GM21381 (cell line): ENCODE measurements around the gene ZNF823.
"Not testable (repeated sequence)": the region's sequence is repeated elsewhere in the genome, so short reads cannot be mapped to it uniquely, and the experiment has no call there.

Experiments used
- ATAC-seq: cut with Tn5 transposase; IDR thresholded peaks from one replicate; pipeline ENCODE4 v1.9.1; 2021; ENCODE audit warnings: mild to moderate bottlenecking, moderate library complexity; ENCODE audit not compliant: unreplicated experiment

Gene ZNF823

DNA sequence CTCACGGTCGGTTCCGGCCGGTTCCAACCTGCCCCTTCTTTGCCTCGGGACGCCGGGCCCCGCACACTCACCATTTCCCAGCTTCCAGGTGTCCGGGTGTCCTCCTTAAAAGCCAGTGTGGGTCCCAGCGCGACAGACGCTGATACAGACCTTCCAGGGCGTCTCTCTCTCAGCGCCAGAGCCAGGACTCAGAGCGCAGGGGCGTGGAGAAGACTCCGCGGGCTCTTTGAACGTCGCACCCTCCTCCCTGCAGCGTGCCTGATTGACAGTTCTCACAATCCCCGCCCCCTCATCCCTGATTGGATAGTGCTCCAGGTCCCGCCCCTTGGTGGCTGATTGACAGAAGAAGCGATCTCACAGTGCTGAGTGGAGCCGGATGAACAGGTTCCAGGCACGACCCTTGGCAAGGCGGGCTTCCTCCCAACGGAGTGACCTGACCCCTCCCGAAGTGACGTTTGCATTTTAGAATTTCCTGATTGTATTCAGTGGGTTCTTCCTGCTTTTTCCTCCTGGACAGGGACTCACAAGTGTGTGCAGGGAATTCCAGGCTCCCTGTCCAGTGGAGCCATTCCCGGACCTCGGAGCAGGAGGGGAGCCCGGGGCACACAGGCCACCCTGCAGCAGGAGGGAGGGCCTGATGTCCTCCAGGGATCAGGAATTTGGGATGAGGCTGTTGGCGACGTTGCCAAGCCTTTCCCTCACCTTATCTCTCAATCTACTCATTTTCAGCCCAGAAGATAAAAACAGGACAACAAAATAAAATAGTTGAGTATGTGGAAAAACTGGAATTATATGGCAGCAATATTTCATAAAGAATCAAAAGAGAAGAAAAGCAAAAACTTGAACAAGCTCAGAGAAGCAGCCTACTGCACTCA is at the start of gene ZNF823:
Gene ZNF823 (minus strand): TSS at position 201 of the 875 bp plus-strand sequence. CDS start 127 bp downstream, at position 74.
- peak; percentile 92 for ATAC-seq

DNA sequence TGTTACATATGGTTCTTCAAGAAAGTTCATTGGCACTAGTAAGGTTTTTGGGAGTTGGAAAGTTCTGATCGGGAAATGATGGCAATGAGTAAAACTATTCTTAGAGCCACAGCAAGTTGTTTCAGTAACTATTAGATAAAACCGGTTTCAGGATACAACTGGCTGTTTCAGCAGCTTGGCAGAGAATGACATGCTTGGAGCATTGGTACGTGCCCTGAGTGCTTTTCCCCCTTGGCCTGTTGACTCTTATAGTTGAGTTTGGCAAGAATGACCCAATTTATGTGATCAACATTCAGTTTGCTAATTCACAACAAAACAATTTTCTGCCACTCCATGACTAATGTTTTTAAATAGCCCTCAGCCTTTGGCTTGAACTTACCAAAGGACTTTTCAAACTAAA is 48.8 kb upstream of the ZNF823 start:
- no peak for ATAC-seq

DNA sequence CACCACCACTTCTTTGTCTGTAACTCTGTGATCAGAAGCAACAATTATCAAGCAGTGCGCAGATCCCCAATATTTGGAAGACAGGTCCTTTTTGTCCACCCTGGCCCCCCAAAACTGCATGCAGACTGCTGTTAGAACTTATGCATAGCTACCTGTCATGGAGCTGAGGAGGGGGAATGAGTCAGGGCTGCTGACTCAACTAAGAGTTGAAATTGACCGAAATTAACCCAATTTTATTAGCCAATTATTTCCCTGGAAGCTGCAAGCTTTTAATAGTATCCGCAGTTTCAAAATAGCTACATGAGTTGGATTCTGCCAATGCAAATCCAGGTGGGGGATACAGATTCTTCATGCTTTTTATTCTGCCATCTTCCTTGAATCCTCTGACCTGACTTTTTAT is 45.6 kb upstream of the ZNF823 start:
- ATAC-seq: no peak

DNA sequence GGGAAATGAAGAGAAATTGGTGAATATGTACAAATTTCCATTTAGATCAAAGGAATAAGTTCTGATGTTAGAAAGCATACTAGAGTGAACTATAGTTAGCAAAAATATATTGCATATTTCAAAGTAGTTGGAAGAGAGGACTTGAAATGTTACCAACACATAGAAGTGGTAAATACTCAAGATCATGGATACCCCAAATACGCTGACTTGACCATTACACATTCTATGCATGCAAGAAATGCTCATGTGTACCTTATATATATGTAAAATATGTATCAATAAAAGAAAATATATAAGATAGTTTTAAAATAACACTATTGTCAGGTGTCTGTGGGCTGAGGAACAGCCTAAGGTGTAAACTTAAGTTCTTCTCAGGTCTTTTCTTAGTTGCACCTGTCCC is 45.0 kb upstream of the ZNF823 start:
- no peak for ATAC-seq

DNA sequence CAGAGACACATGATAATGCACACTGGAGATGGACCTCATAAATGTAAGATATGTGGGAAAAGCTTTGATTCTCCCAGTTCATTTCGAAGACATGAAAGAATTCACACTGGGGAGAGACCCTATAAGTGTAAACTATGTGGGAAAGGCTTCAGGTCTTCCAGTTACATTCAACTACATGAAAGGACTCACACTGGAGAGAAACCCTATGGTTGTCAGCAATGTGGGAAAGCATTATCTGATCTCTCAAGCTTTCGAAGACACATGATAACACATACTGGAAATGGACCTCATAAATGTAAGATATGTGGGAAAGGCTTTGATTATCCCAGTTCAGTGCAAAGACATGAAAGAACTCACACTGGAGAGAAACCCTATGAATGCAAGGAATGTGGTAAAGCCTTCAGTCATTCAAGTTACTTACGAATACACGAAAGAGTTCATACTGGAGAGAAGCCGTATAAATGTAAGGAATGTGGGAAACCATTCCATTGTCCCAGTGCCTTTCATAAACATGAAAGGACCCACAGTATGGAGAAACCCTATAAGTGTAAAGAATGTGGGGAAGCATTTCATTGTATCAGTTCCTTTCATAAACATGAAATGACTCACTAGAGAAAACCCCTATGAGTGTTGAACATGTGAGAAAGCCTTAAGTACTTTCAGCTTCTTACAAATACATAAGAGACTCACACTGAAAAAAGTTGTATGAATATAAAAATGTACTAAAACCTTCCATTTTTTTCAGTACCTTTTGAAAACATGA is 42.7 kb upstream of the ZNF823 start:
- no peak for ATAC-seq

DNA sequence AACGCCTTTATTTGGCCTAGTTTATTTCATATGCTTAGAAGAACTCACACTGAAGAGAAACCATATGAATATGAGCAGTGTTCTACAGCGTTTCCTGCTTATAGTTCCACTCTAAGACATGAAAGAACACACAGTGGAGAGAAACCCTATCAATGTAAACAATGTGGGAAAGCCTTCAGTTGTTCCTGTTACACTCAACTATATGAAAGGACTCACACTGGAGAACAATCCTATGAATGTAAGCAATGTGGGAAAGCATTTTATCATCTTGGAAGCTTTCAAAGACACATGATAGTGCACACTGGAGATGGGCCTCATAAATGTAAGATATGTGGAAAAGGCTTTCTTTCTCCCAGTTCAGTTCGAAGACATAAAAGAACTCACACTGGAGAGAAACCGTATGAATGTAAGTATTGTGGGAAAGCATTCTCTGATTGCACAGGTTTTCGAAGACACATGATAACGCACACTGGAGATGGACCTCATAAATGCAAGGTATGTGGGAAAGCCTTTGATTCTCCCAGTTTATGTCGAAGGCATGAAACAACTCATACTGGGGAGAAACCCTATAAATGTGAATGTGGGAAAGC is 41.8 kb upstream of the ZNF823 start:
- ATAC-seq: no peak

DNA sequence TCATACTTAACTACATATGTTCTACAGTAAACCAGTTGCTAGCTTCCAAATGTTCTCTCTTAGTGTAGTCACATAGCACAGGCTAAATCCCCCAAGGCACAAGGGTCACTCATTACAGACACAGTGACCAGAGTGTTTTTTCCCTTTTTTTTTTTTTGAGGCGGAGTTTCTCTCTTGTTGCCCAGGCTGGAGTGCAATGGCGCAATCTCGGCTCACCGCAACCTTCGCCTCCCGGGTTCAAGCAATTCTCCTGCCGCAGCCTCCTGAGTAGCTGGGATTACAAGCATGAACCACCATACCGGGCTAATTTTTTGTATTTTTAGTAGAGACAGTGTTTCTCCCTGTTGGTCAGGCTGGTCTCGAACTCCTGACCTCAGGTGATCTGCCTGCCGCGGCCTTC is 37.9 kb upstream of the ZNF823 start:
- ATAC-seq: not testable (repeated sequence)

DNA sequence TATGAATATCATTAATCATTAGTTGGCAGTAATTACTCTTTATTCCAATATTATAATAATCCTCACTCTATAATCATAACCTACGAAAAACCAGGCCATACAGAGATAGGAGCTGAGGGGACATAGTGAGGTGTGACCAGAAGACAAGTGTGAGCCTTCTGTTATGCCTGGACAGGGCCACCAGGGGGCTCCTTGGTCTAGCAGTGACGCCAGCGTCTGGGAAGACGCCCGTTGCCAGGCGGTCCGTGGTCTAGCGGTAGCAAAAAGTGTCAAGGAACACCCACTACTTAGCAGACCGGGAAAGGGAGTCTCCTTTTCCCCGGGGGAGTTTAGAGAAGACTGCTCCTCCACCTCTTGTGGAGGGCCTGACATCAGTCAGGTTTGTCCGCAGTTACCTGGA is 32.8 kb upstream of the ZNF823 start:
- not testable (repeated sequence) for ATAC-seq

DNA sequence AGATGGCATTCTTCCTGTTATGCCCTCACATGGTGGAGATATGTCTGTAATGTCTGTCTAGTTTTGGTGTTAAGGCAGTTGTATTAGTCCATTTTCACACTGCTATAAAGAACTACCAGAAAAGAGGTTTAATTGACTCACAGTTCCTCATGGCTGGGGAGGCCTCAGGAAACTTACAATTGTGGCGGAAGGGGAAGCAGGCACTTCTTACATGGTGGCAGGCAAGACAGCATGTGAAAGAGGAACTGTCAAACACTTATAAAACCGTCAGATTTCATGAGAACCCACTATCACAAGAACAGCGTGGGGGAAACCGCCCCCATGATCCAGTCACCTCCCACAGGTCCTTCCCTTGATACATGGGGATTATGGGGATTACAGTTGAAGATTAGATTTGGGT is 31.2 kb upstream of the ZNF823 start:
- no peak for ATAC-seq

DNA sequence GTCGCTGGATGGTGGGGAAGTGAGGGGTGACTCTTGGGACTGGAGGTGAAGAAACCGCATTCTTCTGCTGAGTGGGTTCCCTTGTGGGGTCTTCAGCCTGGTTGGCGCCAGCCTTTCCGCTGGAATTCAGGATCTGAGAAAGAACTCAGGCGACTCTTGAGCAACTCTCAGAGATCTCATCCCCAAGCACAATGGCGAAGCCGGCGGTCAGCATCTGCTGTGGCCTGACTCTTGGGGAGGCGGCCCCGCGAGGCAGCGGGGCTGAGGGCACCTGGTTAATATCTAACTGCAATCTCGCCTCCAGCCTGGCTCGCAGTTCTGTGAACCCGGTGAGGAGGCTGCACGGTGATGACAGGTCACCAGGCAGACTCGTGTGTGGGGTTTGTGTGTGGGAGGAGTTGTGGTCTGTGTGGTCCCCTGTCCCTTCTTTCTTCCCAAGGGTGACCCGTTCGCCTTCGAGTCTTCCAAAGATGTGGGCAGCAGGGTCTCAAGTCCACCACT is 28.9 kb upstream of the ZNF823 start:
- ATAC-seq: peak; percentile 38

DNA sequence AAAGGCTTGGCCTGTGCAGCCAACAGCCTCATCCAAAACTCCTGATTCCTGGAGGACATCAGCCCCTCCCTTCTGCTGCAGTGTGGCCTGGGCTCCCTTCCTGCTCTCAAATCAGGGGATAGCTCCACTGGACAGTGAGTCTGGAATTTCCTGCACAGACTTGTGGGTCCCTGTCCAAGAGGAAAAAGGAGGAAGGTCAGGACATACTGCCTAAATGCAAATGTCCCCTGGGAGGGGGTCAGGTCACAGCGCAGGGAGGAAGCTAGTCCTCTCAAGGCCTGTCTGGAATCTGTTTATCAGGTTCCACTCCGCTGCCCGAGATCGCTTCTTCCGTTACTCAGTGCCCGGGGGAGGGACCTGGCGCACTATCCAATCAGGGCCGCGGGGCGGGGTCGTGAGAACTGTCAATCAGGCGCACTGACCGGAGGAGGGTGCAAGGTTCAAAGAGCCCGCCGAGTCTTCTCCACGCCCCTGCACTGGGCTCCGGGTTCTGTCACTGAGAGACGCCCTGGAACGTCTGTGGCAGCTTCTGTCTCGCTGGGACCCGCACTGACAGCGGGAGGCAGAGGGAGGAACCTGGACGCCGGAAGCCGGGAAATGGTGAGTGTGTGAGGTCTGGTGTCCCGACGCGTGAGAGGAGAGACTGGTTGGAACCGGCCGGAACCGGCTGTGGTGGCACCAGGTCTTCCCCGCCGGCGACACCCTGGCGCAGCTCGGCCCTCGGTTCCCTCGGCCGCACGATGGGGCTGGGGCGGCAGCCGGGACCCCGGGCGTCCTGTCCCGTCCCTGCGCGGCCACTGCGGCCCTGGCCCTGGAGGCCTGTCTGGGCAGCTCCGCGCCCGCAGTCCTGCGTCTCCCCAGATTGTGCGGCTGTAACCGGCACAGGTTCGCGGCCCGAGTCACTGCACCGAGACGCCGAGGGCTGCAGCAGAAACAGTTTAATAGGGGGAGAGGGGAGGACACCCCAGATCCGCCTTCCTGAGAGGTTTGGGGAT is 28.1 kb upstream of the ZNF823 start, which contains the start of gene ZNF441:
Gene ZNF441 (plus strand): TSS at position 404 of the 995 bp plus-strand sequence. CDS start 194 bp downstream, at position 598.
- peak; percentile 83 for ATAC-seq

DNA sequence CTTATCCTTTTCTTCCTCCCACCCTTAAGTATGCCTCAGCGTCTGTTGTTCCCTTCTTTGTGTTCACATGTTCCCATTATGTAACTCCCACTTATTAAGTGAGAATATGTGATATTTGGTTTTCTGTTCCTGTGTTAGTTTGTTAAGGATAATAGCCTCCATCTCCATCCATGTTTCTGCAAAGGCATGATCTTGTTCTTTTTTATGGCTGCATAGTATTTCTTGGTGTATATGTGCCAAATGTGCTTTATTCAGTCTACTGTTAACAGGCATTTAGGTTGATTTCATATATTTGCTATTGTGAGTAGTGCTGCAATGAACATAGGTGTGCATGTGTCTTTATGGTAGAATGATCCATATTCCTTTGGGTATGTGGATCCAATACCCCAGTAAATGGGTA is 24.9 kb upstream of the ZNF823 start:
- no peak for ATAC-seq

DNA sequence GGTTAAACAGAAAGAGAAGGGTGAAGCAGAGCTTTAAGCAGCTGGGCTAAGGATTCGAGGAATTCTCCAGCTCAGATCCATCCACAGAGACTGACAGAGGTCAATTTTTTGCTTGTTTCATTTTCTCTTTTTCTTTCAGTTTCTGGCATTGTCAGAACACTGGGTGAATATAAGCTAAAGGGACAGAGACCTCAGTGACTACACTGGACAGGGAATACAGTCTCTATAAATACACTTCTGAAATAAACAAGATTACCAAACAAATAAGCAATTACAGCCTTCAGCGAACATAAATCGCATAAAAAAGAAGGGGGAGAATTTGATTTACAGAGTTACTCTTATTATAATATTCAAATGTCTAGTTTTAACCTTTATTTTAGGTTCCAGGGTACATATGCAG is 24.4 kb upstream of the ZNF823 start:
- ATAC-seq: no peak

DNA sequence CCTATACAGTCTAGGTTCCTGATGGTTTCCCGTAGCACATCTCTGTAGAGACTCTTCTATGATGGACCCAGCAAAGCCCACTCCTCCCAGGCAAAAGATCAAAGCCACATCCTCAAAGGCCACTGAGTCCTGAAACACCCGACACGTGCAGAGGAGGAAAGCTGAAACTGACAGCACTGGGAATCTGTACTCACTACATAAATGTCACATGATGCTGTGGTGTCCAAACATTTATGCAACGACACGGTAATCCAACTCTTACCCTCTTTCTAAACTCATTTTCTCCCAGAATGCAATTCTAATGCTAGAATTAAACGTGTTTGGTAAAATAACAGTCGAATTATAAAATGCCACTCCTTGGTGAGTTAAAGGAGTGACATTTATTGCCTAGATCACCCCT is 21.1 kb upstream of the ZNF823 start:
- no peak for ATAC-seq

DNA sequence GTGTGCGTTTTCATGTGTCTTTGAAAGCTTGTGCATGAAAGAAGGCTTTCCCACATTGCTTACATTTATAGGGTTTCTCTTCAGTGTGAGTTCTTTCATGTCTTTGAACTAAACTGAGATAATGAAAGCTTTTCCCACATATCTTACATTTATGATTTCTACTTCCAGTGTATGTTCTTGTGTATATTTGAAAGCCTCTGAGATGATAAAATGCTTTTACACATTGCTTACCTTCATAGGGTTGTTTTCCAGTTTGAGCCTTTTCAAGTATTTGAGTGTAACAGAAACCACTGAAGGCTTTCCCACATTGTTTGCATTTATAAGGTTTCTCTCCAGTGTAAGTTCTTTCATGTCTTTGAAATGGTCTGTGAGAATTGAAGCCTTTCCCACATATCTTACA is 18.2 kb upstream of the ZNF823 start:
- no peak for ATAC-seq

DNA sequence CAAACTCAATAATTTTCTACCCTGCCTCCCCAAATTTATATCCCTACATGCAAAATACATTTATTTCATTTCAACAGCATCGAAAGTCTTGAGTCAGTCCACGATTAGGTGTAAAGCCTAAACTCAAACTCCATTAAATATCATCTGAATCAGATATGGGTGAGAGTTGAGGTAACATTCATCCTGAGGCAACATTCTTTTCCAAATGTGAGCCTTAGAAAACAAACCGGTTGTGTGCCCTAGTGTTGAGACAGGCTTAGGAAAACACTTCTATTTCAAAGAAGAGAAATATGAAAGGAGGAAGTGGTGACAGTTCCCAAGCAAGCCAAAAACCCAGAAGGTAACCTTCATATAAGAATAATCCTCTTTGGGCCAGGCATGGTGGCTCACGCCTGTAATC is 15.9 kb upstream of the ZNF823 start:
- ATAC-seq: no peak

DNA sequence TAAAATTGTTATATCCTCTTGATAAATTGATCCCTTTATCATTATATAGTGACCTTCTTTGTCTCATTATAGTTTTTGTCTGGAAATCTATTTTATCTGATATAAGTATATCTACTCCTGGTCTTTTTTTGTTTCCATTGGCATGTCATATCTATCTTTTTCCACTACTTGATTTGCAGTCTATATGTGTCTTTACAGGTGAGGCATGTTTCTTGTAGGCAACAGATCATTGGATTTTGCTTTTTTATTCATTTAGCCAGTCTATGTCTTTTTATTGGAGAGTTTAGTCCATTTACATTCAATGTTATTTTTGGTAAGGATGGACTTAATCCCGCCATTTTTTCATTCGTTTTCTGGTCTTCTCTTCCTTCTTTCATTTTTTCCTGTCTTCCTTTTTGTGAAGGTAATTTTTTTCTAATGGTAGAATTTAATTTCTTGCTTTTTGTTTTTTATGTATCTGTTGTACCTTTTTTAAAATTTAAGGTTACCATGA is 13.5 kb upstream of the ZNF823 start:
- ATAC-seq: no peak

DNA sequence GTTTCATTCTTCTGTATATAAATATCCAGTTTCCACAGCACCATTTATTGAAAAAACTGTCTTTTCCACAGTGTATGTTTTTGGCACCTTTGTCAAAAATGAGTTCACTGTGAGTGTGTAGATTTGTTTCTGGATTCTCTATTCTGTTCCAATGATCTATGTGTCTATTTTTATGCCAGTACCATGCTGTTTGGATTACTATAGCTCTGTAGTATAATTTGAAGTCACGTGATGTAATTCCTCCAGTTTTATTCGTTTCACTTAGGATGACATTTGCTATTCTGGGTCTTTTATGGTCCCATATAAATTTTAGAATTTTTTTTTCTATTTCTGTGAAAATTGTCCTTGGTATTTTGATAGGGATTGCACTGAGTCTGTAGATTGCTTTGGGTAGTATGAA is 11.0 kb upstream of the ZNF823 start:
- ATAC-seq: no peak

DNA sequence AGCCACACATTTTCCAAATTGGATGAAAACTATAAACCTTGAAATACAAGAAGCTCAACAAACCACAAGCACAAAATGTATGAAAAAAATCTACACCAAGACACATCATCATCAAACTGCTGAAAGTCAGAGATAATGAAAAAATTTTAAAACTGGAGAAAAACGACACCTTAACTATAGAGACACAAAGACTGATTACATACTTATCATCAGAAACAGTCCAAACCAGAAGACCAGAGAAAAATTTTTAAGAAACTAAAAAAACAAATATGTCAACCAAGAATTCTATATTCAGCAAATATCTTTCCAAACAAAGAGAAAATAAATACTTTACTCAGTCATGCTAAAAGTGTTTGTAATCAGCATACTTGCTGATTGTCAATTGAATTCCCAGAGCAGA is 8.5 kb upstream of the ZNF823 start:
- no peak for ATAC-seq

DNA sequence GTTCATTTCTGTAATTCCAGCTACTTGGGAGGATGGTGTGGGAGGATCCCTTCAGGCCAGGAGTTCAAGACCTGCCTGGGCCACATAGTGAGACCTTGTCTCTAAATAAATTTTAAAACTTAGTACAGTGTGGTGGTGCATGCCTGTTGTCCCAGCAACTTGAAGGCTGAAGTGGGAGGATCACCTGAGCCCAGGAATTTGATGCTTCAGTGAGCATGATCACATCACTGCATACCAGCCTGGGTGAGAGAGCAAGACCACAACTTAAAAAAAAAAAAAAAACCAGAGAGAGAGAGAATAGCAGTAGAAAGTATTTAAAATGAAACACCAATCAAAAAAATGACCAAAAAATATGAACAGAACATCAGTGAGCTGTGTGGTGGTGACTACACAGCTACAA is 7.1 kb upstream of the ZNF823 start:
- no peak for ATAC-seq
